Progenitor cell of endocrine pancreas (in vitro differentiated cells): Measurements from ENCODE around the gene PDPK1. TPM values are rescaled to one million over a fixed set of nuclear protein-coding genes. Genes with fewer than 3 reads are reported as not detected.

Experiments used
- DNase-seq: peaks from one replicate; pipeline ENCODE4 v3.0.0; 2021; ENCODE audit warnings: low spot score; ENCODE audit not compliant: unreplicated experiment
- H3K27ac Mint-ChIP-seq: 2 replicates; pipeline ENCODE4 v1.8.0; 2021; ENCODE audit warnings: mild to moderate bottlenecking, moderate library complexity, mixed read lengths
- H3K27me3 Mint-ChIP-seq: 2 replicates; pipeline ENCODE4 v1.8.0; 2021; ENCODE audit warnings: mixed read lengths
- H3K36me3 Mint-ChIP-seq: 2 replicates; pipeline ENCODE4 v1.8.0; 2022; ENCODE audit warnings: mixed read lengths; ENCODE audit not compliant: insufficient read depth
- H3K4me1 Mint-ChIP-seq: 2 replicates; pipeline ENCODE4 v1.8.0; 2021; ENCODE audit warnings: low read depth, mixed read lengths
- H3K4me3 Mint-ChIP-seq: 2 replicates; pipeline ENCODE4 v1.8.0; 2021; ENCODE audit warnings: low read depth, mild to moderate bottlenecking, moderate library complexity, mixed read lengths
- H3K9me3 Mint-ChIP-seq: 2 replicates; pipeline ENCODE4 v1.8.0; 2021; ENCODE audit warnings: low read depth, mixed read lengths
- total RNA-seq: library from RNA; stranded (reverse); gene quantifications from 2 replicates; pipeline ENCODE4 v1.2.1, GENCODE V29; 2021
- TF ChIP-seq, protein P1 (sequence below): fragments of 200-600 bp; sonication (generic); IDR thresholded peaks from one replicate; pipeline ENCODE4 v1.5.0; 2021; ENCODE audit warnings: antibody characterized with exemption, mild to moderate bottlenecking; ENCODE audit not compliant: unreplicated experiment

Gene PDPK1
- total RNA-seq, 1 donor from 2014 or later: 45.0 TPM

DNA sequence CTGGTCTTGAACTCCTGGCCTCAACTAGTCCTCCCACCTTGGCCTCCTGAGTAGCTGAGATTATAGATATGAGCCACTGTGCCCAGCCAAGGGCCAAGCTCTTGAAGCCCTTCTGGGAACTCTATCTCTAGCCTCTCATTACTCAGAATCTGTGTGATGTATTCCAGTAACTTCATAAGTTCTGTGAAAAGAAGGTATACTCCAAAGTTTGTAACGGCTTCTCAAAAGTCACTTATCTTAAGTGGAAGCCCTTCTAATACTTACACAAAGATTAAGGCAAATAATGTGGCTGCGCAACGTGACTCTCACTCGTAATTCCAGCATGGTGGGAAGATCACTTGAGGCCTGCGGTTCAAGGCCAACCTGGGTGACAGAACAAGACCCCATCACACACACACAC lies 43.2 kb upstream of the PDPK1 start:
- Mint-ChIP-seq H3K4me3 (no peak overlapping the region), H3K36me3 (peaks cover 1% of the 10 kb centered on the region), H3K4me1 (peaks cover 2% of the 10 kb centered on the region), H3K27me3 (no peaks in the 10 kb centered on the region), H3K27ac (no peak overlapping the region), H3K9me3 (no peaks in the 10 kb centered on the region)
- TF ChIP-seq, protein P1, sequence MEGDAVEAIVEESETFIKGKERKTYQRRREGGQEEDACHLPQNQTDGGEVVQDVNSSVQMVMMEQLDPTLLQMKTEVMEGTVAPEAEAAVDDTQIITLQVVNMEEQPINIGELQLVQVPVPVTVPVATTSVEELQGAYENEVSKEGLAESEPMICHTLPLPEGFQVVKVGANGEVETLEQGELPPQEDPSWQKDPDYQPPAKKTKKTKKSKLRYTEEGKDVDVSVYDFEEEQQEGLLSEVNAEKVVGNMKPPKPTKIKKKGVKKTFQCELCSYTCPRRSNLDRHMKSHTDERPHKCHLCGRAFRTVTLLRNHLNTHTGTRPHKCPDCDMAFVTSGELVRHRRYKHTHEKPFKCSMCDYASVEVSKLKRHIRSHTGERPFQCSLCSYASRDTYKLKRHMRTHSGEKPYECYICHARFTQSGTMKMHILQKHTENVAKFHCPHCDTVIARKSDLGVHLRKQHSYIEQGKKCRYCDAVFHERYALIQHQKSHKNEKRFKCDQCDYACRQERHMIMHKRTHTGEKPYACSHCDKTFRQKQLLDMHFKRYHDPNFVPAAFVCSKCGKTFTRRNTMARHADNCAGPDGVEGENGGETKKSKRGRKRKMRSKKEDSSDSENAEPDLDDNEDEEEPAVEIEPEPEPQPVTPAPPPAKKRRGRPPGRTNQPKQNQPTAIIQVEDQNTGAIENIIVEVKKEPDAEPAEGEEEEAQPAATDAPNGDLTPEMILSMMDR: no peak
- no peak for DNase-seq

DNA sequence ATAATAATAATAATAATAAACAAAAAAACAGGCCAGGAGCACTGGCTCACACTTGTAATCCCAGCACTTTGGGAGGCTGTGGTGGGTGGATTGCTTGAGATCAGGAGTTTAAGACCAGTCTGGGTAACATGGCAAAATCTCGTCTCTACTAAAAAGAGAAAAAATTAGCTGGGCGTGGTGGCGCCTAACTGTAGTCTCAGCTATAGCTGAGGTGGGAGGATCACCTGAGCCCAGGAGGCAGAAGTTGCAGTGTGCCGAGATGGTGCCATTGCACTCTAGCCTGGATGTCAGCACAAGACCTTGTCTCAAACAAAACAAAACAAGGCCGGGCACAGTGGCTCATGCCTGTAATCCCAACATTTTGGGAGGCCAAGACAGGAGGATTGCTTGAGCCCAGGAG lies 42.8 kb upstream of the PDPK1 start:
- H3K27ac Mint-ChIP-seq: no peak overlapping the region

GRCh38 chr16:2496223-2497115 lies 41.4 kb upstream of the PDPK1 start:
- no peaks in the 10 kb centered on the region for H3K9me3 Mint-ChIP-seq
- TF ChIP-seq, protein P1: no peak
- no peaks in the 10 kb centered on the region for H3K27me3 Mint-ChIP-seq
- H3K36me3 Mint-ChIP-seq: peaks cover 1% of the 10 kb centered on the region
- H3K4me3 Mint-ChIP-seq: no peak overlapping the region
- peaks cover 2% of the 10 kb centered on the region for H3K4me1 Mint-ChIP-seq
- no peak for DNase-seq
- no peak overlapping the region for H3K27ac Mint-ChIP-seq

More for the DNA sequence above, 42.8 kb upstream of the PDPK1 start:
- no peaks in the 10 kb centered on the region for H3K9me3 Mint-ChIP-seq
- no peak overlapping the region for H3K4me3 Mint-ChIP-seq
- TF ChIP-seq, protein P1: no peak
- peaks cover 1% of the 10 kb centered on the region for H3K36me3 Mint-ChIP-seq
- peaks cover 2% of the 10 kb centered on the region for H3K4me1 Mint-ChIP-seq
- H3K27me3 Mint-ChIP-seq: no peaks in the 10 kb centered on the region
- no peak for DNase-seq

DNA sequence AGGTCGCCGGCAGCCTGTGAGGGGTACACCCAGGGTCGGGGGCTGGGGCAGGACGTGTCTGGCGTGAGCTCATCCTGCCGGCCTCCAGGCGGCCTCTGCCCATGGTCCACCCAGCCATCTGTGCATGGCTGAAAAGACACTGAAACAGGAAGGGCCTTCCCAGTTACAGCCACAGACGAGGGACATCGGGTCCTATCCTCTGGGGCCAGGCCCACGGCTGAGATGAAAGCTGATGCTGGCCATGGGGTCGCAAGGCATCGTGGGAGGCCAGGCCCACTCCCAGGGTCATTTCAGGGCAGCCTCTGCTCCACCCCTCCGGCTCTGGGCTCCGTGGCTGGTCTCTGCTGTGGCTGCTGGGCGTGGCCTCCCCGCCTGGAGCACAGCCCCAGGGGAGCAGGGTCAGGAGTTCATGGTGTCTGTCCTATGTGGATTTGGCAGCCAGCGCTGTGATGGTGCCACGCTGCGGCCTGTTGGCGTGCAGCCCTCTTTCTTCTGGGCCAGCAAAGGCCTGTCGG lies 40.6 kb upstream of the PDPK1 start:
- H3K36me3 Mint-ChIP-seq: peaks cover 1% of the 10 kb centered on the region
- no peaks in the 10 kb centered on the region for H3K9me3 Mint-ChIP-seq
- no peak overlapping the region for H3K4me3 Mint-ChIP-seq
- no peak for DNase-seq
- peaks cover 2% of the 10 kb centered on the region for H3K4me1 Mint-ChIP-seq
- TF ChIP-seq, protein P1: no peak
- H3K27ac Mint-ChIP-seq: no peak overlapping the region
- no peaks in the 10 kb centered on the region for H3K27me3 Mint-ChIP-seq

GRCh38 chr16:2497695-2498484 lies 39.9 kb upstream of the PDPK1 start:
- Mint-ChIP-seq H3K36me3 (peaks cover 1% of the 10 kb centered on the region), H3K27me3 (no peaks in the 10 kb centered on the region), H3K4me3 (no peak overlapping the region), H3K4me1 (no peaks in the 10 kb centered on the region), H3K9me3 (no peaks in the 10 kb centered on the region), H3K27ac (no peak overlapping the region)
- TF ChIP-seq, protein P1: no peak
- DNase-seq: no peak
